ENCODE data around the gene ZNF302.

Gene ZNF302

GRCh38 chr19:34733266-34733745, 55.8 kb downstream of the ZNF302 start:
- DNase-seq = peak in 1 of 2 experiments; percentile 44

GRCh38 chr19:34733746-34734536, 56.5 kb downstream of the ZNF302 start, which contains the start of gene ZNF181:
Gene ZNF181 (plus strand): TSS chr19:34734243. CDS start chr19:34735038, 795 bp downstream.
- peak; percentile 52 to 86 for DNase-seq

DNA sequence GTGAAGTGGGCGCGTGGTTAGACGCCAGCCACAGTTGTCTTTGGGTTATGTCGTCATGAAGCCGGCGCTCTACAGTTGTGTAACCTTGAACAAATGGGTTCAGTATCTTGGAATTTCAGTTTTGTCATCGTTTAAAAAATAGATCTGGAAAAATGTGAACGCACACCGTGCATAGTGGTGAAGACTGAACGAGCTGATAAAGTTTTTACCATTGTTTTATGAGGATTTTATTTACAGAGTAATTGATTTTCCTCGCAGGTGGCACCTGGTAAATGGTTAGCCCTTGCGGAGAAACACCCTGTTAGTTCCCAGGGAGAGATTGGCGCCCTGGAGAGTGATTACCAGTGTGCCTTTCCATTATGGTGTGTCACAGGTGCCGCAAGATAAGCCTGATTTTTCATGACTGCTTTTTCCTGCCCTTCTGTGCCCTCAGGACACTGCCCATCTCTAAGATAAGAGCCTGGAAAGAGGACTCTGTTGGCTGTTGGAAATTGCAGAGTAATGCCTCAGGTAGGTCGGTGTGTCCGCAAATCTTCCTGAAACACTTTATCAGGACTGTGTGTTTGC, 57.1 kb downstream of the ZNF302 start:
- no peak for DNase-seq

Measured in SW 1271 (cell line).